GM19328 (cell line): Measurements from ENCODE around the gene KCNQ2.

Source experiments
- ATAC-seq: cut with Tn5 transposase; IDR thresholded peaks from one replicate; pipeline ENCODE4 v1.9.1; 2021; ENCODE audit warnings: mild to moderate bottlenecking, moderate library complexity; ENCODE audit not compliant: unreplicated experiment

Gene KCNQ2

GRCh38 chr20:63471717-63471980 lies 806 bp downstream of the KCNQ2 start:
- no peak for ATAC-seq

- no peak for ATAC-seq
Observed at GRCh38 chr20:63471002-63471716, 1.3 kb downstream of the KCNQ2 start.

GRCh38 chr20:63470410-63470809 lies 2.0 kb downstream of the KCNQ2 start:
- no peak for ATAC-seq

GRCh38 chr20:63469713-63470101 lies 2.7 kb downstream of the KCNQ2 start:
- no peak for ATAC-seq

- no peak for ATAC-seq
Observed at GRCh38 chr20:63469019-63469712, 3.3 kb downstream of the KCNQ2 start.

- no peak for ATAC-seq
Observed at GRCh38 chr20:63468421-63468820, 4.0 kb downstream of the KCNQ2 start.

- no peak for ATAC-seq
Observed at GRCh38 chr20:63467294-63468083, 5.0 kb downstream of the KCNQ2 start.

- no peak for ATAC-seq
Observed at GRCh38 chr20:63466861-63467260, 5.6 kb downstream of the KCNQ2 start.

- no peak for ATAC-seq
Observed at GRCh38 chr20:63466250-63466825, 6.1 kb downstream of the KCNQ2 start.

- no peak for ATAC-seq
Observed at GRCh38 chr20:63465380-63466249, 6.8 kb downstream of the KCNQ2 start.

GRCh38 chr20:63464289-63464635 lies 8.2 kb downstream of the KCNQ2 start:
- ATAC-seq, result no peak

GRCh38 chr20:63463400-63464288 lies 8.8 kb downstream of the KCNQ2 start:
- ATAC-seq, result no peak

GRCh38 chr20:63462244-63462643 lies 10.2 kb downstream of the KCNQ2 start:
- ATAC-seq, result no peak

- ATAC-seq, result no peak
Observed at GRCh38 chr20:63461104-63461763, 11.2 kb downstream of the KCNQ2 start.

GRCh38 chr20:63459070-63459380 lies 13.4 kb downstream of the KCNQ2 start:
- ATAC-seq, result no peak

GRCh38 chr20:63458170-63459069 lies 14.0 kb downstream of the KCNQ2 start:
- no peak for ATAC-seq

- no peak for ATAC-seq
Observed at GRCh38 chr20:63457737-63458136, 14.7 kb downstream of the KCNQ2 start.
